SK-N-DZ (cell line): ENCODE data around the gene TTLL5.

Experiments used
- DNase-seq: peaks from one replicate; pipeline ENCODE4 v3.0.0-alpha.2; 2015; ENCODE audit warnings: low spot score

Gene TTLL5

DNA sequence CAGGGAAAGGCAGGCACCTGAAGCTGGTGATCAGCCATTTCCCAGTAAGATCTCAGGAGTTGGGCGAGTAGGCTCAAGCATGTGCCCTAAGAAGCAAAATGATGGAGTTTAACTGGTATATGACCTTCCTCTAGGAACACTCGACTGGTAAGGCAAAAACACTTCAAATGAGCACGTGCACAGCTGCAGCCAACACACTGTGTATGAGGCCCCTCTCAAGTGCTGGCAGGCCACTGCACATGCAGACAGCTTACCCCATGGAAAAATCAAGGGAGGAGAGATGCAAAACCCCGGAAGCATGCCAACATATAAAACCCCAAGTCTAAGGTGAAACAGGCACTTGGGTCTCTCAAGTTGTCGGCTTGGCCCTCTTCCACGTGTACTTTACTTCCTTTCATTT lies 39.2 kb downstream of the TTLL5 start:
- DNase-seq = no peak

DNA sequence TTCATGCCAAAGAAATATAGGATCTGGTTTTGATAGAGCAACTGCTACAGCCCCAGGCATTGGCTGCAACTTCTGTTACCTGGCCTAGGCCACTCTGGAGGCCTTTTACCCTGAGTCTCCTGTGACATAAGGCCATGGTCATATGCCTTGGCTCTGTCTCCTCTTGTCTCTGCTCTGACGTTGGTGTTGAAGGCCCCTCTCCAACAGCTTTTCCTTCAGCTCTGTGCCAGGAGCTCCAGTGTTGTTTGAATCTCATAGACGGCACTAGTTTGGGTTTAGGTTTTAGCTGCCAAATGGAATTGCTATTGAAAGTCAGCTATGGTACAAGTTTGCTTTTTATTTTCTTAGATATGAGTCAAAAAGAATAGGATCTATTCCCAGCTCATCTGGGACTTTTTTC lies 41.1 kb downstream of the TTLL5 start:
- no peak for DNase-seq

DNA sequence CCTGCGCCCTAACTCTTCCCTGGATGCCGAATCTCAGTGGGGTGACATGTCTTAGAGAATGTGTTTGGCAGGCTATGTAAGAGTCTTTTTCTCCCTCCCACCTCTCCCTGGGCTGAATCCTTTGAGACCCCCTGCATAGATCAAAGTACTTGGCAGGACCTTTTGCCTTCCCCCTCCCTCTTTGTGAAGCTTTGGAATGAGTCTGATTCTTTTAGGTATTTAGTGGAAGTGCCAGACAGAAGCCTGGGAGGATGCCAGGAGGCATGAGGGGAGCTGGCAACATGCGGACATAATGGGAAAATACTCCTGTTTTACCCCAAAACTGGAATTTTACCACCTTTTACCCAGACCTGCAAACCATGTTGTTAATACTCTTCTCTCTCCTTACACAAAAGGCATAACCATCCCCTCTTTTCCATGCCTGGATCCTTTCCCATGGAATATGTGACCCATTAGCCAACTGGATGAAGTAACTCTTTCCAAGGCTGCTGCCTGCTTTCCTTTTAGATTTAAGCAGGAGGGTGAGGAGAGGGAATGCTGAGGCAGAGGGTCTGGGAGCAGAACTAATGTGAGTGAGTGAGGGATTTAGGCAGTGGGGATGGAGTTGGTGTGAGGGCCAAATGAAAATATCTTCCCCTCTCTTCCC lies 41.7 kb downstream of the TTLL5 start:
- no peak for DNase-seq

DNA sequence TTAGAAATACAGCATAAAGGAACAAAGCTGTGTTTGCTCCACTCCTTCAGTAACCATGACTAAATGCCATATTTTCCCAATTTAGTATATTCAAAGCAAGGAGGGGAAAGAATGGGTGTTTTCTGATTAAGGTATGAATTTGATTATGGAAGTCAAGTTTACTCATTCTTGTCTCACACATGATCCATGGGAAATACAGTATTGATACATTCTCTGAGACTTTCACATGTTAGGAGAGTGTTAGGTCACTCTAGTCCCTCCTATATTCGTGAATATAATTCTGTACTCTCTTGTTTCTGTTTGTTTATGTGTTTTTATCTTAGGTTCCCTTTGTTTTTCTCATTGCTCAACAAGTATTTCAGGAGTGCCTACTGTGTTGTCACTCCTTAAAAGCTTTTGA lies 42.4 kb downstream of the TTLL5 start:
- no peak for DNase-seq

GRCh38 chr14:75705014-75705413 lies 44.0 kb downstream of the TTLL5 start:
- DNase-seq = no peak

GRCh38 chr14:75709207-75709812 lies 48.3 kb downstream of the TTLL5 start:
- DNase-seq = peak; percentile 55

DNA sequence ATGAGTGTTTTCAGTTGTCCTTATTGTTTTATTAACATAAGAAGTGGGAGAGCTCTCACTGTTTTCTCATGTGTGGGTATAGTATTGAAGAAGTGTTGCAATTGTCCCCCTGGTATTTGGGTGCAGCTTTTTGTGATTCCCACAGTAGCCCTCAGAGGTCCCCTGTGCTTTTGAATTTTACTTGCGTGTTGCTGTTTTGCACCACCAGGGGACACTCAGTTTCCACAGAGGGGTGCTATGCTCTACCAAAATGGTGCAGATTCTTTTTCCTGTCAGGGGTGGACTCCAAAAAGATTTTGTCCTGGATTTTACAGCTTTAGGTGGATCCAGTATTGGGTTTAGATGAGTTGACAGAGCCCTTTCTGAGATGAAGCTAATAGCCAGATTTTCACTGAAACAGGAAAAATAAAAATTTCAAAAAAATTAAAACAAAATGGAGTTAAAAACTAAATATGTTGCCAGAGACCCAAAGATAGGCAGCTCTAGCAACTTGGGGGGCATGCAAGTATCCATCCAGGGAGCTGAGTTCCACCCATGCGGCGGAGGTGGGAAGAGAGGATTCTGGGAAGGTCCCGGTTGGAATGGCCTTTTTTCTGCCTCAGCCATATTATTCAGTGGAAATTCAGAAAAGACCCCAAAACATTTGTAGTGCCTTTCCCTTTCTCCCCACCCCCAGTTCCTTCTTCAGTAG lies 50.2 kb downstream of the TTLL5 start:
- DNase-seq = no peak

- DNase-seq = no peak
Measured at GRCh38 chr14:75711796-75712211, 50.8 kb downstream of the TTLL5 start.

GRCh38 chr14:75714991-75715390 lies 53.9 kb downstream of the TTLL5 start:
- no peak for DNase-seq

DNA sequence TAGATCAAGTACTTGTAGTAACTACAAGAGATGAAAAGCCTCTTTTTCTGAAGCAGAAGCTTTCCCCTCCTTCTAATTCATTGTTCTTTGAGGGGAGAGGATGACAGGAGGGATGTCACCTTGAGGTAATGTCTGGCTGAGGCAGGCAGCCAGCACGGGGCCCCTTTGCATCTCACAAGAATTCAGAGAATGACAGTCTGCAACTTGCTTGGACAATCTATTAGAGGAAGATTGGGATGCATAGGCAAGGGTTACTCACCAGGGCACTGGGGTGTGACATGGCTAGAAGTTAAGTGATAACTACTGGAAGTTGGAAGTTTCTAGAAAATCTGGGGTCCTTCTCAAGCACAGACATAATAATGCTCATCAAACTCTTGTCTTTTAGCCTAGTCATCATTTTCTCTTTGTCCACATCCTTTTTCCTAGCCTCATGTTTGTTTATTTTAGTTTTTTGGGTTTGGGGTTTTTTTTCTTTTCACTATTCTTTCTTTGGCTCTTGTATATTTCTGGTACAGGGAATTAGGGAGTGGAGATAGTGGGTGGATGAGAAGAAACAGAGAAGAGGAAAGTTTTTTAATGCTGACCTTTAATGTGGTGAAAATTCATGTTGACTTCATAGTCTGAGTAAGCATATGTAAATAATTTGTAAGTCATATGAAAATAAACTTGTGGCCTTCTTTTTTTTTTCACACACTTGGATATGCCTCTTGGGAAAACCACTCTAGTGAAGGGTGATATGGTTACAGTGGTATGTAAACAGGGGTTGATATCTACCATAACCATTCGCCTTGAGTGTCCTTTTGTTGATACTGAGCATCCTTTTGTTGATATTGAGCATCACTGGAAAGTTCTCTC lies 55.1 kb downstream of the TTLL5 start:
- no peak for DNase-seq

DNA sequence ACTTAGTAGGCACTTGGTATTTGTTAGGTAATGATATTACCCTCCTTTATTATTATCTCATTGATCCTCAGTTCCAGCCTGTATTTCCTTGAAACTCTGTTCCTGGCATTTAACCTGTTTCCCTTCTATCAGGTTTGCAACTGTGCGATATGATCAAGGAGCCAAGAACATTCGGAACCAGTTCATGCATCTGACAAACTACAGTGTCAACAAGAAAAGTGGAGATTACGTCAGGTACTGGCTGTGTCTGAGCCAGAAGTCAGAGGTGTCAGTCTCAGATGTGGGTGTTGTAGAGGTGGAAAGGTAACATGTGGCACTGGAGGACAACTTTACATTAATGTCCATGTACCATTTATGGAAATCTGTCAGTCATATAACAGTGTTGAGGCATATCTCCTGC lies 56.7 kb downstream of the TTLL5 start:
- no peak for DNase-seq

- DNase-seq = no peak
Measured at GRCh38 chr14:75718199-75718598, 57.2 kb downstream of the TTLL5 start.

GRCh38 chr14:75720116-75720515 lies 59.1 kb downstream of the TTLL5 start:
- DNase-seq = no peak

DNA sequence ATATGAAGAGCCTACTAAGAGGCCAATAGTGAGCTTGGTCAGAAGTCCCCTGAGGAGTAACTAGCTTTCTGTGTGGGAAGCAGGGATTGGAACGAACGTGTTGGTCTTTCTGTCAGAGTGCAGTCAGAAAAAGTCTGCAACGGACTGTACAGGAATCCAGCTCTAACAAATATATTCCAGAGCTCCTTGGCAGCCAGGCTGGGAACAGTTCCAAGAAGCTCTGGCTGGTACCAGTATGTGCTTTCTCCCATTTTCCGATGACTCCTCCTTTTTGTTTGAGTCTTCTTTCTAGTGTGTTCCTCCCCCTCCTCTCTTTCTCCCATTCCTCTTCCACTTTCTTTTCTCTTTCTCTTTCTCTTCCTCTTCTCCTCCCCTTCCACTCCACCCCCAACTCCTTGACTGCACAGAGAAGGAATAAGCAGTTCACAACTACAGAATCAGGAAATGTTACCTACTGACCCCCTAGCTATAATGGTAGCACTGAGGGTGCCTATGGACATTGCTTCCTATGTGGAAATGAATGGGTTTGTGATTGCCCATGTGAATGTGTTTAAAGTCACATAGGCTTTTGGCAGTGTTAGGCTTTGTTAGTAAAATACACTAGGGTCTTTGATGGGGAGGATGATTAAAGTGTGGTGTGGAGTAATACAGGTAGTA lies 59.9 kb downstream of the TTLL5 start:
- no peak for DNase-seq

- DNase-seq = no peak
Measured at GRCh38 chr14:75723716-75724115, 62.7 kb downstream of the TTLL5 start.

DNA sequence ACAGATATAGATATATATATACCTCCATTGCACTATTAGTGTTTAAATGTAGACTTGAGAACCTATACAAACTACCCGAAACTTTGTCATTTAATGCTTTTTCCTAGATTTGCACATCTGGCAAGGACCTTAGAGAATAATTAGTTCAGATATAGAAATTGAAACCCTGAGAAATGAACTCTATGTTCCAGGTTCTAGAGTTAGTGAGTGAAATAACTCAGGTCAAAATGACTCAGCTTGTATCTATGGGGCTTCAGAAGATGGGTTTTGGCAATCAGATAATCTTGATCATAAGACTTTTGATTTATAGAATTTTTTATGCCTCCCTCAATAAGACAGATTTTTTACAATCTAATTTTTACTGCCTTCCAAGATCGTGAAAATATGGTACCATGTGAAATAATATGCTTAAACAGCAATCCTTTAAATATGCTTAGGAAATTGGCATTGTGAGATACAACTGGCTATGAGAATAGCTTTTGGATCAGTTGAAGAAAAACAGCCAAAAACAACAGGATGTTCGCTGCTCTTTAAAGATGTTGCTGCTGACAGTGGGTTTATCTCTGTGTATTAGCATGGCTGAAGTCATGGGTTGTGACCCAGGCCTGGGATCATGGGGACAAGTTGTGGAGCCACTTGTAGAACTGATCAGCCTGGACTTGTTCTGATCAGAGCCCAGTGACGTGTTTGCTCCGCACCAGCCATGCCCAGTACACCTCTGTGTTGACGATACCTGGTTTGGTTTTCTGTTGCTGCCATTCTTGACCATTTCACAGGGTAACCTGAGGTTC lies 63.6 kb downstream of the TTLL5 start:
- DNase-seq = no peak

DNA sequence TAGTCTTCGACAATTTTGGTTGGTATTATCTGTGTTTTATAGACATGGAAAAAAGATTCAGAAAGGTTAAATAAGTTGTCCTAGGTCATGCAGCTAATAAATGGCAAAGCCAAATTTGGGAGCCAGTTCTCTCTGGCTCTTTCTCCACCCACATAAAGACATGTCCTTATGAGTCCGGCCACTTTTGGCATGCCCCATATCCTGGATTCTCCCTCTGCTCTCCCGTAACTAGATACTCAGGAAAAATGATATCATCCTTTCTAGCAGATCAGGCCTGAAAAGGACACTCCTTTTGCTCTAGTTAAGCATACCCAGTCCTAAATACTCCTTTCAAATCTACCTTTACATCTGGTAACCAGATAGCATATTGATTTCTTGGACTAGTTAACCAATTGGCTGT lies 64.4 kb downstream of the TTLL5 start:
- no peak for DNase-seq

DNA sequence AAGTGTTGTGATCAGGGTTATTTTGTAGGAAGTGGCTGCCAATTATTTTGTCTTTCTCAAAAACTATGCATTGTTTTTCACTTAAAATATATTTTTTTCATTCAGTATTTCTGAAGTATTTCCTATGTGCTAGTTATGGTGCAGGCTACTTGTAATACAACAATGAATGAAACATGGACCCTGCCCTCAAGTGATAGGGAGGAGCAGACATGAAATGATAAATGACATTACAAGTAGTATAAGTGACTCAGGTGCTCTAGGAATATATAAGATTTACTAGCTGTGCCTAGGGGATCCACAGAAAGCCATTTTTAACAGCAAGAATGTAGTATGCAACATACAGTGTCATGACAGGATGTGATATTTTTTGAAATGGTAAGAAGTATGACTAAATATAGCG lies 65.3 kb downstream of the TTLL5 start:
- DNase-seq = no peak

GRCh38 chr14:75727124-75727523 lies 66.1 kb downstream of the TTLL5 start:
- no peak for DNase-seq

GRCh38 chr14:75732888-75733287 lies 71.8 kb downstream of the TTLL5 start:
- no peak for DNase-seq

GRCh38 chr14:75734854-75735253 lies 73.8 kb downstream of the TTLL5 start:
- DNase-seq = no peak
